HFFc6 (cell line): Measurements from ENCODE around the gene SLC39A11. TPM values are rescaled to one million over a fixed set of nuclear protein-coding genes. Genes with fewer than 3 reads are reported as not detected.
A peak's percentile ranks its signal among the peaks of the same experiment; 100 is the strongest.

Source experiments
- DNase-seq: peaks from one replicate; pipeline ENCODE4 v3.0.0-alpha.2; 2018
- H3K27ac Mint-ChIP-seq: 2 replicates; pipeline ENCODE4 v1.8.0; 2020; ENCODE audit warnings: mild to moderate bottlenecking, mixed read lengths
- H3K27me3 Mint-ChIP-seq: 2 replicates; pipeline ENCODE4 v1.8.0; 2021; ENCODE audit warnings: mild to moderate bottlenecking, moderate library complexity, mixed read lengths; ENCODE audit not compliant: insufficient read depth
- H3K36me3 Mint-ChIP-seq: 2 replicates; pipeline ENCODE4 v1.8.0; 2021; ENCODE audit warnings: low read depth, mixed read lengths
- H3K4me1 Mint-ChIP-seq: 2 replicates; pipeline ENCODE4 v1.8.0; 2020; ENCODE audit warnings: low read depth, mixed read lengths
- H3K4me3 Mint-ChIP-seq: 2 replicates; pipeline ENCODE4 v1.8.0; 2020; ENCODE audit warnings: mild to moderate bottlenecking, moderate library complexity, mixed read lengths
- H3K9me3 Mint-ChIP-seq: 2 replicates; pipeline ENCODE4 v1.8.0; 2020; ENCODE audit warnings: mild to moderate bottlenecking, mixed read lengths
- total RNA-seq, 6 experiments: library from RNA; stranded (reverse); fragmentation: NEBNext Ultra II Directional; extraction: Animal tissue kit (Norgen Biotek cat#: 25700); gene quantifications; 2 replicates in 1 of 6; 3 replicates in 5 of 6; pipeline ENCODE4 v1.2.3, GENCODE V29; 2021
- TF ChIP-seq, protein P1 (sequence below): fragments of 200-600 bp; sonication (generic); IDR thresholded peaks from 2 replicates; pipeline ENCODE4 v1.5.0; 2021; ENCODE audit warnings: antibody characterized with exemption, mild to moderate bottlenecking

Gene SLC39A11
- total RNA-seq, 6 experiments from 2014 or later = 29.7 to 40.6 (median 34.9) TPM

GRCh38 chr17:73020110-73020509, 72.4 kb downstream of the SLC39A11 start:
- peaks cover 30% of the 10 kb centered on the region for H3K9me3 Mint-ChIP-seq
- DNase-seq = no peak
- H3K27me3 Mint-ChIP-seq = no peaks in the 10 kb centered on the region
- H3K36me3 Mint-ChIP-seq = peaks cover 41% of the 10 kb centered on the region
- H3K4me1 Mint-ChIP-seq = peaks cover 39% of the 10 kb centered on the region
- no peak overlapping the region for H3K27ac Mint-ChIP-seq
- H3K4me3 Mint-ChIP-seq = no peak overlapping the region
- TF ChIP-seq, protein P1, sequence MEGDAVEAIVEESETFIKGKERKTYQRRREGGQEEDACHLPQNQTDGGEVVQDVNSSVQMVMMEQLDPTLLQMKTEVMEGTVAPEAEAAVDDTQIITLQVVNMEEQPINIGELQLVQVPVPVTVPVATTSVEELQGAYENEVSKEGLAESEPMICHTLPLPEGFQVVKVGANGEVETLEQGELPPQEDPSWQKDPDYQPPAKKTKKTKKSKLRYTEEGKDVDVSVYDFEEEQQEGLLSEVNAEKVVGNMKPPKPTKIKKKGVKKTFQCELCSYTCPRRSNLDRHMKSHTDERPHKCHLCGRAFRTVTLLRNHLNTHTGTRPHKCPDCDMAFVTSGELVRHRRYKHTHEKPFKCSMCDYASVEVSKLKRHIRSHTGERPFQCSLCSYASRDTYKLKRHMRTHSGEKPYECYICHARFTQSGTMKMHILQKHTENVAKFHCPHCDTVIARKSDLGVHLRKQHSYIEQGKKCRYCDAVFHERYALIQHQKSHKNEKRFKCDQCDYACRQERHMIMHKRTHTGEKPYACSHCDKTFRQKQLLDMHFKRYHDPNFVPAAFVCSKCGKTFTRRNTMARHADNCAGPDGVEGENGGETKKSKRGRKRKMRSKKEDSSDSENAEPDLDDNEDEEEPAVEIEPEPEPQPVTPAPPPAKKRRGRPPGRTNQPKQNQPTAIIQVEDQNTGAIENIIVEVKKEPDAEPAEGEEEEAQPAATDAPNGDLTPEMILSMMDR = no peak

DNA sequence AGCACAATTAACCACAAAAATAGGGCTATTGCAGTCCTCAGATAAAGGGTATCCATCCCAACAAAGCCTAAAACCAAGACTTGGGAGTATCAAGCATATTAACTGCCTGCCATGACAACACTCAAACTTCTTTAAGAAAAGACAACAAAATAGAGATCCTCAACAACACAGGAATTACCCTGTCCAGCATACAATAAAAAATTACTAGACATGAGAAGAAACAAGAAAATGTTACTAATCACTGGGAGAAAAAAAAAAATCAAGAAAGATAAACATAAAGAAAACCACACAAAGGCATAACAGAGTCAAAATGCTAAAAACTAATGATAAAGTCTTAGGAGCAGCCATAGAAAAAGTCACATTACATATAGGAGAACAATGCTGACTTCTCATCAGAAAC, 73.9 kb downstream of the SLC39A11 start:
- peaks cover 2% of the 10 kb centered on the region; the same call in 1 of the 2 replicates for H3K27me3 Mint-ChIP-seq
- H3K4me3 Mint-ChIP-seq = peak overlapping the region; percentile 12; the same call in 1 of the 2 replicates
- peak overlapping the region; percentile 77 for H3K27ac Mint-ChIP-seq

DNA sequence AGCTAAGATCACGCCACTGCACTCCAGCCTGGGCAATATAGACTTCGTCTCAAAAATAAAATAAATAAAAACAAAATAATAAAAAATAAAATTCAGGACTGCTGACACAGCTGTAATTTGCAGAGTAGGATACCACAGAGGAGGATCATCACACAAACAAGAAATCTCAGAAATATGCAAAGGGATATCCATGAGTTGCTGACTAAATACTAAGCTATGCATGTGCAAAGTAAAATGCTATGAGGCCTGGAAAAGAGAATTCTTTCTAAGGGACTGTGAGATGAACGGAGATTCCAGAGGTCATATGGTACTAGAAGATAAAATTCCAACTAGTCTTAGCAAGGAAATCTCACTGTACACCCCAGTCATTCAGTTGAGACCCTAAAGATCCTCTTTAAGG, 74.8 kb downstream of the SLC39A11 start:
- peaks cover 35% of the 10 kb centered on the region for H3K36me3 Mint-ChIP-seq
- H3K4me3 Mint-ChIP-seq = no peak overlapping the region
- H3K27ac Mint-ChIP-seq = peak overlapping the region; percentile 77
- peaks cover 30% of the 10 kb centered on the region for H3K9me3 Mint-ChIP-seq
- peak; percentile 88 for DNase-seq
- TF ChIP-seq, protein P1 = no peak
- peaks cover 58% of the 10 kb centered on the region for H3K4me1 Mint-ChIP-seq
- H3K27me3 Mint-ChIP-seq = peaks cover 2% of the 10 kb centered on the region; the same call in 1 of the 2 replicates

More for the DNA sequence above, 73.9 kb downstream of the SLC39A11 start:
- no peak for DNase-seq
- Mint-ChIP-seq H3K36me3 (peaks cover 41% of the 10 kb centered on the region), H3K4me1 (peaks cover 54% of the 10 kb centered on the region), H3K9me3 (peaks cover 30% of the 10 kb centered on the region)
- TF ChIP-seq, protein P1 = no peak

DNA sequence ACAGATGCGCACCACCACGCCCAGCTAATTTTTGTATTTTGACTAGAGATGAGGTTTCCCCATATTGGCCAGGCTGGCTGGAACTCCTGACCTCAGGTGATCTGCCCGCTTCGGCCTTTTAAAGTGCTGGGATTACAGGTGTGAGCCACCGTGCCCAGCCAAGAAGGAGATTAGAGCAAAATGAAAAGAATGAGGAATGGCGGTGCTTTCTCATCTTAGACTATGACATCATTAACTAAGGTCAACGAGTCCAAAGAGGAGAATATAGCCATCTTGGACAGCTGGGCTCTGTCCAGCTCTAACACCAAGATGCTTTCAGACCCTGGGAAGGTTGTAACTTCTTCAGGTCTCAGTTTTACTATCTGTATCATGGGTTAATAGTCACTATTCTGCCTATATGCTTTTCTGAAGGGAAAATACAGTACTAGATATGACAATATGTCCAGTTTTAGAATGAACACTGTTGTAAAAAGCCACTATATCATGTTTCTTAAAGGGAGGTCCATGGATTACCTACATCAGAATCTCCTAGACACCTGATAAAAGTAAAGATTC, 76.7 kb downstream of the SLC39A11 start:
- Mint-ChIP-seq H3K4me3 (no peak overlapping the region), H3K27ac (no peak overlapping the region), H3K4me1 (peaks cover 64% of the 10 kb centered on the region), H3K9me3 (peaks cover 26% of the 10 kb centered on the region), H3K36me3 (peaks cover 23% of the 10 kb centered on the region), H3K27me3 (peaks cover 2% of the 10 kb centered on the region; the same call in 1 of the 2 replicates)
- TF ChIP-seq, protein P1 = no peak
- no peak for DNase-seq

GRCh38 chr17:73013816-73014663, 78.4 kb downstream of the SLC39A11 start:
- H3K4me3 Mint-ChIP-seq = peak overlapping the region; percentile 10; the same call in 1 of the 2 replicates
- H3K36me3 Mint-ChIP-seq = peaks cover 11% of the 10 kb centered on the region
- H3K4me1 Mint-ChIP-seq = peaks cover 63% of the 10 kb centered on the region
- DNase-seq = peak; percentile 6
- H3K27me3 Mint-ChIP-seq = peaks cover 2% of the 10 kb centered on the region; the same call in 1 of the 2 replicates
- H3K9me3 Mint-ChIP-seq = peaks cover 13% of the 10 kb centered on the region
- H3K27ac Mint-ChIP-seq = peak overlapping the region; percentile 8; the same call in 1 of the 2 replicates
- TF ChIP-seq, protein P1 = peak; percentile 22; the same call in 1 of the 2 replicates
